ENCODE measurements around the gene PDE11A. TPM values are rescaled to one million over a fixed set of nuclear protein-coding genes. Genes with fewer than 3 reads are reported as not detected.

The PDE11A gene
- total RNA-seq, 1 experiment from 2014 or later, result 0.13 TPM

DNA sequence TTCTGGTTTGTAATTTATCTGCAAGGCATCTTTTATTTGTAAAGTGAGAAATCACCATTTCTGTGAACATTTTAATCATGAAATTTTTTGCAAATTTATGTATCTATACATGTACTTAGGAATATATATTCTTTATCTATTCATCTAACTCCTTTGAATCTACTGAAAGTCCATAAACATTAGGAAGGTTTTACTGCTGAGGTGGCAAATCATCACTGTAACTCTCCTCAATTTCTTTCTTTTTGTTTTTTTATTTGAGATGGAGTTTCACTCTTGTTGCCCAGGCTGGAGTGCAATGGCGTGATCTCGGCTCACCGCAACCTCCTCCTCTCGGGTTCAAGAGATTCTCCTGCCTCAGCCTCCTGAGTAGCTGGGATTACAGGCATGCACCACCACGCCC lies 383.7 kb downstream of the PDE11A start:
- Mint-ChIP-seq H3K27ac (no peak overlapping the region), H3K27me3 (ENCODE audit: low read depth) (peaks cover 10% of the 10 kb centered on the region; the same call in 1 of the 2 replicates), H3K4me3 (no peak overlapping the region), H3K4me1 (peaks cover 7 to 8% of the 10 kb centered on the region in 2 experiments), H3K9me3 (no peaks in the 10 kb centered on the region), H3K36me3 (ENCODE audit: insufficient read depth in 1 of 3, low read depth in 3 of 3) (no peaks in the 10 kb centered on the region)
- H3K9me3 ChIP-seq (ENCODE audit: control insufficient read depth, low read depth, low read length), result no peaks in the 10 kb centered on the region
- no peak overlapping the region for H2BK5ac ChIP-seq (ENCODE audit: insufficient read length, low read length)
- no peaks in the 10 kb centered on the region for H3K23me2 ChIP-seq (ENCODE audit: insufficient read length, low read depth, low read length, poor library complexity, severe bottlenecking)
- H2BK12ac ChIP-seq (ENCODE audit: insufficient read length, low read depth, low read length), result no peak overlapping the region
- no peak overlapping the region for H3K4ac ChIP-seq (ENCODE audit: low read depth, low read length)
- H2BK120ac ChIP-seq (ENCODE audit: low read depth, low read length, poor library complexity, severe bottlenecking), result no peak overlapping the region
- no peak for DNase-seq
- no peak overlapping the region for H4K91ac ChIP-seq (ENCODE audit: insufficient read length, low read depth, low read length)
- WGBS (ENCODE audit: extremely low coverage, insufficient read length, low lambda C conversion rate), result no CpG with 5 or more reads among the region's 5 CpGs
- no peak overlapping the region for H3K23ac ChIP-seq (ENCODE audit: insufficient read length, low read depth, low read length)
- no peak overlapping the region for H3K9ac ChIP-seq (ENCODE audit: extremely low read depth, insufficient read length, low read length)
- H4K20me1 ChIP-seq (ENCODE audit: control insufficient read depth, insufficient read depth, insufficient read length), result no peaks in the 10 kb centered on the region
- no peak overlapping the region for H3K27ac ChIP-seq (ENCODE audit: insufficient read length, low read depth, low read length)
- no peak overlapping the region for H2AFZ ChIP-seq (ENCODE audit: low read length)
- H3K79me1 ChIP-seq (ENCODE audit: insufficient read depth, low read depth, low read length, poor library complexity, severe bottlenecking), result no peaks in the 10 kb centered on the region
- H2BK20ac ChIP-seq (ENCODE audit: low read depth, low read length, poor library complexity, severe bottlenecking), result no peak overlapping the region
- H3K4me2 ChIP-seq (ENCODE audit: insufficient read depth, insufficient read length, low read length), result no peak overlapping the region
- H3K14ac ChIP-seq (ENCODE audit: insufficient read depth, low read length), result no peak overlapping the region
- H2AK5ac ChIP-seq (ENCODE audit: insufficient read length, low read length), result no peak overlapping the region
- no peaks in the 10 kb centered on the region for H3K4me1 ChIP-seq (ENCODE audit: insufficient read depth, low read length)
- TF ChIP-seq, protein P1, sequence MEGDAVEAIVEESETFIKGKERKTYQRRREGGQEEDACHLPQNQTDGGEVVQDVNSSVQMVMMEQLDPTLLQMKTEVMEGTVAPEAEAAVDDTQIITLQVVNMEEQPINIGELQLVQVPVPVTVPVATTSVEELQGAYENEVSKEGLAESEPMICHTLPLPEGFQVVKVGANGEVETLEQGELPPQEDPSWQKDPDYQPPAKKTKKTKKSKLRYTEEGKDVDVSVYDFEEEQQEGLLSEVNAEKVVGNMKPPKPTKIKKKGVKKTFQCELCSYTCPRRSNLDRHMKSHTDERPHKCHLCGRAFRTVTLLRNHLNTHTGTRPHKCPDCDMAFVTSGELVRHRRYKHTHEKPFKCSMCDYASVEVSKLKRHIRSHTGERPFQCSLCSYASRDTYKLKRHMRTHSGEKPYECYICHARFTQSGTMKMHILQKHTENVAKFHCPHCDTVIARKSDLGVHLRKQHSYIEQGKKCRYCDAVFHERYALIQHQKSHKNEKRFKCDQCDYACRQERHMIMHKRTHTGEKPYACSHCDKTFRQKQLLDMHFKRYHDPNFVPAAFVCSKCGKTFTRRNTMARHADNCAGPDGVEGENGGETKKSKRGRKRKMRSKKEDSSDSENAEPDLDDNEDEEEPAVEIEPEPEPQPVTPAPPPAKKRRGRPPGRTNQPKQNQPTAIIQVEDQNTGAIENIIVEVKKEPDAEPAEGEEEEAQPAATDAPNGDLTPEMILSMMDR (conservative IDR thresholded peaks at IDR 0.05), result no peak
- no peak overlapping the region for H3K56ac ChIP-seq (ENCODE audit: insufficient read length, low read depth, low read length)
- H2BK15ac ChIP-seq (ENCODE audit: low read depth, low read length), result no peak overlapping the region
- H3K18ac ChIP-seq (ENCODE audit: insufficient read length, low read depth, low read length), result no peak overlapping the region
- H4K5ac ChIP-seq (ENCODE audit: insufficient read length, low read depth, low read length), result no peak overlapping the region
- H3K27me3 ChIP-seq (ENCODE audit: insufficient read depth, low read length), result no peaks in the 10 kb centered on the region
- H3K79me2 ChIP-seq (ENCODE audit: insufficient read depth, low read length), result no peaks in the 10 kb centered on the region
- no peak overlapping the region for H3T11ph ChIP-seq (ENCODE audit: low read length)
- H4K8ac ChIP-seq (replicated peaks; ENCODE audit: insufficient read length, low read depth, low read length), result no peak overlapping the region
